Aorta (tissue), 5 donors: ENCODE data around the gene DLG1. TPM values are rescaled to one million over a fixed set of nuclear protein-coding genes. Genes with fewer than 3 reads are reported as not detected.

Source experiments
- ATAC-seq: fragments of 200-7000 bp; cut with Tn5 transposase; one replicate; pipeline ENCODE4 v1.9.1; 2022; ENCODE audit warnings: moderate library complexity; ENCODE audit not compliant: low FRiP score
- DNase-seq, 2 donors: peaks; one replicate each; pipeline ENCODE4 v3.0.0-alpha.2; 2020
- H3K27ac ChIP-seq, 2 donors: one replicate each; pipeline ENCODE4 v1.5.1; 2013; ENCODE audit warnings: low read length in 2 of 2, mild to moderate bottlenecking in 2 of 2, moderate library complexity in 2 of 2, control low read depth in 1 of 2, inconsistent platforms in 1 of 2, low read depth in 1 of 2
- H3K27me3 ChIP-seq, 2 donors: one replicate each; pipeline ENCODE4 v1.6.1; 2013; ENCODE audit warnings: control low read depth in 1 of 2, low read length in 1 of 2, mild to moderate bottlenecking in 1 of 2, moderate library complexity in 1 of 2; ENCODE audit not compliant: insufficient read depth in 2 of 2, control insufficient read depth in 1 of 2
- H3K36me3 ChIP-seq, 2 donors: one replicate each; pipeline ENCODE4 v1.6.1; 2013; ENCODE audit warnings: control low read depth in 1 of 2, low read length in 1 of 2, mild to moderate bottlenecking in 1 of 2; ENCODE audit not compliant: insufficient read depth in 2 of 2, control insufficient read depth in 1 of 2
- H3K4me1 ChIP-seq, 2 donors: one replicate each; pipeline ENCODE4 v1.6.1; 2013; ENCODE audit warnings: low read length in 2 of 2, control low read depth in 1 of 2, mild to moderate bottlenecking in 1 of 2, moderate library complexity in 1 of 2; ENCODE audit not compliant: insufficient read depth in 2 of 2, control insufficient read depth in 1 of 2
- H3K4me3 ChIP-seq, 2 donors: one replicate each; pipeline ENCODE4 v1.5.1; 2013; ENCODE audit warnings: low read length in 2 of 2, control low read depth in 1 of 2, mild to moderate bottlenecking in 1 of 2
- H3K9me3 ChIP-seq: one replicate; pipeline ENCODE4 v1.6.1; 2013; ENCODE audit warnings: mild to moderate bottlenecking, low read length; ENCODE audit not compliant: control insufficient read depth
- WGBS, 2 donors: extraction: QIAGEN DNeasy Blood & Tissue Kit; methylation state at CpG; one replicate each; pipeline ENCODE4 v1.1.7; 2013; 5-methylcytosine and 5-hydroxymethylcytosine counted together
- intact Hi-C, 2 donors: fragments of 100-400 bp; cut with DNase I; formaldehyde crosslinking; loops; one replicate each; pipeline versions ENCODE4 v1.14.2 to v1.15.0; 2022
- polyA plus RNA-seq, 2 donors: library from polyadenylated mRNA; stranded (reverse); fragments of 200-250 nt; gene quantifications; one replicate each; pipeline ENCODE4 v1.2.3, GENCODE V29; 2013
- total RNA-seq, 2 donors: library from RNA; stranded (reverse); fragmentation: NEBNext Ultra II Directional; extraction: Animal tissue kit (Norgen Biotek cat#: 25700); gene quantifications; one replicate each; pipeline ENCODE4 v1.2.1, GENCODE V29; 2021
- donor health status: healthy with polysubstance abuse.
- donor health status: Bipolar disorder and iron deficiency.
- donor health status: DM: no; HTN: no; CAD: no.
- donor health status: DM: no; HTN: no; CAD: no.
- donor health status: DM: yes; HTN: yes; CAD: no.

Gene DLG1
- total and polyA plus RNA-seq, 4 donors, result 21.2 to 100 (median 51.9) TPM

DNA sequence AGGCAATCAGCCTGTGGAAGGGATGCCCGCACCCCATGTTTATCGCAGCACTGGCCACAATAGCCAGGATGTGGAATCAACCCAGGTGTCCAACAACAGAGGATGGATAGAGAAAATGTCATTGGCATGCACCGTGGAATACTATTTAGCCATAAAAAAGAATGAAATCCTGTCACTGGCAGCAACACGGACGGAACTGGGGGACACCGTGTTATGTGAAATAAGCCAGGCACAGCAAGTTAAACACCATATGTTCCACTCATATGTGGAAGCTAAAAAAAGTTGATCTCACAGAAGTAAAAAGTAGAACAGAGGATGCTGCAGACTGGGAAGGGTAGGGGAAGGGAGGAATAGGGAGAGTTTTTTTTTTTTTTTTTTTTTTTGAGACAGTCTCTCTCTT, 284.4 kb downstream of the DLG1 start:
- H3K4me1 ChIP-seq, result no peaks in the 10 kb centered on the region
- ATAC-seq (no peak), DNase-seq (no peak)
- intact Hi-C loops, result no loop called here
- 95 to 96% methylated on average over 6 of the region's 6 CpGs for WGBS, 2 donors
- H3K27ac ChIP-seq, result no peak overlapping the region
- no peak overlapping the region for H3K4me3 ChIP-seq
- H3K27me3 ChIP-seq, result no peaks in the 10 kb centered on the region
- H3K36me3 ChIP-seq, result no peaks in the 10 kb centered on the region
- H3K9me3 ChIP-seq, result no peaks in the 10 kb centered on the region

DNA sequence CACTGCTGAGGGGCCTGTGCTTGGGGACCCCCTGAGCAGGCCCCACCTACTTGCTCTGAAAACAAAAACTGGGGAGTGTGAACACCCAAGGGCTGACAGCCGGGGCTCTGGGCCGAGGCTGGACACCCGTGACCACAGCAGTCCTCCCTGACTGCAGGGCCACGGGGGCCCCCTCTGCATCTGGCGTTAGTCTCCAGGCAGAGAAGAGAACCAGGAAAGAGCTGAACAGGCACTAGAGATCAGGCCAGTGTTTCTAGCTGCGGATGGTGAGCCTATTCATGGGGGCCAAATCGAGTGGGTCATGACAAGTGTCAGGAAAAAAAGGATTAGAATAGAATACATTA, 285.9 kb downstream of the DLG1 start:
- Histone ChIP-seq H3K9me3 (no peaks in the 10 kb centered on the region), H3K36me3 (no peaks in the 10 kb centered on the region), H3K4me1 (no peaks in the 10 kb centered on the region), H3K27ac (no peak overlapping the region), H3K27me3 (no peaks in the 10 kb centered on the region), H3K4me3 (no peak overlapping the region)
- WGBS, 2 donors, result 82 to 84% methylated on average over 7 of the region's 7 CpGs
- DNase-seq, result peak; percentile 24 to 48
- no peak for ATAC-seq
- intact Hi-C loops, result no loop called here

DNA sequence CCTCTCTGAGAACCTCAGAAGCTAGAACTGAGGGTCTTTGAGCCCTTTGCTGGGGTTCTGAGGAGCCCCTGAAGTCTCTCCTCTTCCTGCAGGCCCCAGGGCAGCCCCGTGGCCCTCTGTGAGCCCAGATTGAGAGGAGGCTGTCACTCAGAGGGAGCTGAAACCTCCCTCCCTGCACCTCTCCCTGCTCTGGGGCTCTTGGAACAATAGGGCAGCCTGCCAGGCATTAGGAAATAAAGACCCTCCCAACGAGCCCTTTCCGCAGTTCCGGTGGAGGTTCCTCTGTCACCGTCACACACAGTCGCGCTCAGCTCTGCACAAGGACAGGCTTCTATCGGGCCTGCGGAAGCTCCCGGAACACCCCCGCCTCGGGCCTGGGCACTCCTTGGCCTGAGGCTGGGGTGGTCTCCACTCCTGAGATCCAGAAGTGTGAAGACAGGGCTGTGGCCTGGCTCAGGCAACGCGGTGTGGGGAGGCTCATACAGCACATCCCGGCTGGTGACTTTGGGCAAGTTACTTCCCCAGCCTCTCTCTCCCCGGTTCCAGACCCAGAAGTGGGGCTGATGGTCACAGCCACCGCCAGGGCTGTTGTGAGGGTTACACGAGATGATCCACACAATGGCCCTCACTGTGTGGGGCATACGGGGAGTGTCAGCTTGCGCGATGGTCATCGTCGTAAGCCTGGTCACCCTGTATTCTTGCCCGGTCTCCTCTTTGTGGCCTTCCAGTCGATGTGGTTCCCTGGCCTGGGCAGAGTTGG, 286.5 kb downstream of the DLG1 start:
- ATAC-seq (no peak), DNase-seq (peak; percentile 30 to 58)
- H3K4me3 ChIP-seq, result no peak overlapping the region
- H3K4me1 ChIP-seq, result no peaks in the 10 kb centered on the region
- intact Hi-C loops, result no loop called here
- no peak overlapping the region for H3K27ac ChIP-seq
- H3K36me3 ChIP-seq, result no peaks in the 10 kb centered on the region
- 94 to 96% methylated on average over 25 of the region's 25 CpGs for WGBS, 2 donors
- no peaks in the 10 kb centered on the region for H3K9me3 ChIP-seq
- no peaks in the 10 kb centered on the region for H3K27me3 ChIP-seq

DNA sequence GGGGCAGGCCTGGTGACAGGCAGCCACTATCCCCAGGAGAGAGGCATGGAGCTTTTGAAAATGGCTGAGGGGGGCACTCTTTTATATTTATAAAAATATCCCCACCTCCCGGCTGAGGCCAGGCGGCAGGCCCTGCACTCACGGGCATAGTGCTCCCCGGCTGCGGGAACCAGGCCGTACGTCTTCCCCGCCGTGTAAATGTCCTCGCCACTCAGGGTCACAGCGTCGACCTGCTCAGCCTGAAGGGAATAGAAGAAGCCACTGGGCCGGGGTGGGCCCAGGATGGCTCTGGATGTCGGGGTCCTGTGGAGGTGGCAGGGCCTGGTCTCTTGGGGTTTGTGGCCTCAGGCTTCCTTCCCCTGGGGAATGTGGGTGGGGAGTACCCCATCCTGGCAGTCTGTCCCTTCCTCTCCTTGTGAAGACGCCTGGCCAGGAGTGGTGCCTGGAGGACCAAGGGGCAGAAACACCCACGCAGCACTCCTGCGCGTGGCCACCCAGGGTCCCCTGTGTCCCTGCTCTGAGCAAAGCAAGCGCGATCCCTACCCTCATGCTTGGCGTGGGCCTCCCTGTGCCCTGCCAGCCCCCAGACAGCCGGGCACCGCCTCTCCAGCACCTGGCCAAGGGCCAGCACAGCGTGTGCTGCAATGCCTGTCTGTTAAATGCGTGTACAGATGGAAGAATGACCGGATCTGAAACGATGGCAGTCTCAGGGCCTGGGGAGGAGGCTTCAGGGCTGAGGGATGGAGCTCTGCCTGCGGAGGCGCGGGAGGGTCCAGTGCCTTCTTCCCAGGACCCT, 287.7 kb downstream of the DLG1 start:
- H3K4me3 ChIP-seq, result no peak overlapping the region
- no peaks in the 10 kb centered on the region for H3K27me3 ChIP-seq
- WGBS, 2 donors, result 66% methylated on average over 30 of the region's 30 CpGs
- H3K9me3 ChIP-seq, result no peaks in the 10 kb centered on the region
- intact Hi-C loops, result no loop called here
- no peaks in the 10 kb centered on the region for H3K36me3 ChIP-seq
- no peak for ATAC-seq
- no peaks in the 10 kb centered on the region for H3K4me1 ChIP-seq
- peak; percentile 26 to 56 for DNase-seq
- no peak overlapping the region for H3K27ac ChIP-seq

DNA sequence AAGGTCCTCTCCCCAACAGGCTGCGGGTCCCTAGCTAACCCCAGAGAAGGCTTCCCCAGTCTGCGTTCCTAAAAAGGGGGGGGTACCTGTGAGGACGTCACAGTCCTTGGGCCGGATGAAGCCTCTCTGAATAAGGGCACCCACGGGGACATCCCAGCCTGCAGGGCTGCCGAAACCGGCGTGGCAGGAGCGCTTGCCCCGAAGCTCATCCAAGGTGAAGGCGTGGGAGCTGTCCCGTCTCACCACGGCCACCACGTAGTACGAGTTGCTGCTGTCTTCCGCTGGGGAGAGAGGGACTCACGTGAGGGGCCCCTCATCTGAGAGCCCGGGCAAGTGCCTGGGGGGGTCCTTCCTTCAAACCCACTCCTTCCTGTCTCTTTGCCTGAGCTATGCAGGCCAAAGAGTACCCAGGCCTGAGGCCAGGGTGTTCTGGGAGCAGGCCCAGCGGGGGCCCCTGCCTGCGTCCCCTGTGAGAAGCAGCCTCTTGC, 288.8 kb downstream of the DLG1 start:
- Histone ChIP-seq H3K4me3 (no peak overlapping the region), H3K9me3 (no peaks in the 10 kb centered on the region), H3K27ac (no peak overlapping the region), H3K4me1 (no peaks in the 10 kb centered on the region), H3K36me3 (no peaks in the 10 kb centered on the region), H3K27me3 (no peaks in the 10 kb centered on the region)
- ATAC-seq (no peak), DNase-seq (peak in 1 of 2 donors; percentile 24)
- 93 to 96% methylated on average over 20 of the region's 20 CpGs for WGBS, 2 donors
- intact Hi-C loops, result loop anchor here in 1 of 2 donors (10.0 kb wide), 1 partner anchor 175 kb away; no protein-coding TSS in a partner anchor

DNA sequence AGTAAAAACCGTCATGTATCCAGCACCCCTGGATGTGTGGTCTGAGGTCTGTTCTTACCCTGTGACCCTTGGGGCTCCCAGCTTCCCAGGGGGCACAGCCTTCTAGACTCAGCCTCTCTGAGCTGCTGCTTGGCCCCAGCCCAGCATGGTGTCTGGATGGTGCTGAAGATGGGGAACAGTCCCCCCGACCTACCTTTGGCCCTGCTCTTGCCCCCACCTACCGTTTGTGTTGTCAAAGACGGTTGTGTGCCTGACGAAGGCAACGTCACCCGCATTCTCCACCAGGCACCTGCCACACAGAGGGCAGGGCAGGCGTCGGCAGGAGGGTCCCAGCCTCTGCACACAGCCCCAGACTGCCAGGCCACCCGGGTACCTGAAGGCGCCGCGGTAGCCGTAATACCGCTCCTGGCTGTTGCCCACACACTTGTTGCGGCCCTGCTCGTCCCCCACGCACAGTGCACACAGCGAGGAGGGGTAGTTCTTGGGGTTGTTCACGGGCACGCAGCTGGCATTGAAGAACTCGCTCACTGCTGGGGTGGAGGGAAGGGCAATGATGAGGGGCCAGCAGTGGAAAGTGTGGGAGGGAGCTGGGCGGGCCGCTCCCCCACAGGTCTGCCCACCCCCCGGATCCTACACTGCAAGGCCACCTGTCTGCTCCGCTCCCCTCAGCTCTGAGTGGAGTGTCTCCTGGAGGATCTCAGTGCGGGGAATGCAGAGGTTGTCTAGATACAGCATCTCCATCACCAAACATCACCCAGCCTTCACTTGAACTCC, 289.8 kb downstream of the DLG1 start:
- intact Hi-C loops, result loop anchor here in 1 of 2 donors (10.0 kb wide), 1 partner anchor 176 kb away; no protein-coding TSS in a partner anchor
- ATAC-seq (no peak), DNase-seq (peak; percentile 29 to 62)
- 90 to 91% methylated on average over 27 of the region's 27 CpGs for WGBS, 2 donors
- no peak overlapping the region for H3K4me3 ChIP-seq
- no peaks in the 10 kb centered on the region for H3K27me3 ChIP-seq
- H3K9me3 ChIP-seq, result no peaks in the 10 kb centered on the region
- H3K4me1 ChIP-seq, result no peaks in the 10 kb centered on the region
- no peak overlapping the region for H3K27ac ChIP-seq
- no peaks in the 10 kb centered on the region for H3K36me3 ChIP-seq

DNA sequence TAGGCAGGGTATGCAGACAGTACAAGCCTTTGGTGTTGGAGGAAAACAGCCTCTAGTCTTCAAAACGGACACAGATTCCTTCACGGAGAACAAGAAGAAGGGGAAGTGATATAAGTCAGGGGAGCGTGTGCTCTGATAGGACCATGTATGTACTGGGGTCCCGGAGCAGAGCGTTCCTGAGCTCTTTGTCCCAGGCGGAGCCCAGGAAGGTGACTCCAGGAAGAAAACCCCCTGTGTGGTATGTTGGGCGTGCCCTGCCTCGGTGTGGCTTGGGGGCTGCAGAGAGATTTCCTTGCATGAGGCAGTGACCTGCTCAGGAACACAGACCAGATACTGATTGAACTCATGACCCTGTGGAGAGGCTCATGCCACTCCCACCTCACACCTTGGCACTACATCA, 290.5 kb downstream of the DLG1 start:
- Histone ChIP-seq H3K4me1 (no peaks in the 10 kb centered on the region), H3K4me3 (no peak overlapping the region), H3K9me3 (no peaks in the 10 kb centered on the region), H3K36me3 (no peaks in the 10 kb centered on the region), H3K27me3 (no peaks in the 10 kb centered on the region), H3K27ac (no peak overlapping the region)
- intact Hi-C loops, result loop anchor here in 1 of 2 donors (10.0 kb wide), 1 partner anchor 177 kb away; no protein-coding TSS in a partner anchor
- peak; percentile 12 to 69 for DNase-seq
- 82 to 84% methylated on average over 8 of the region's 8 CpGs for WGBS, 2 donors
- no peak for ATAC-seq

DNA sequence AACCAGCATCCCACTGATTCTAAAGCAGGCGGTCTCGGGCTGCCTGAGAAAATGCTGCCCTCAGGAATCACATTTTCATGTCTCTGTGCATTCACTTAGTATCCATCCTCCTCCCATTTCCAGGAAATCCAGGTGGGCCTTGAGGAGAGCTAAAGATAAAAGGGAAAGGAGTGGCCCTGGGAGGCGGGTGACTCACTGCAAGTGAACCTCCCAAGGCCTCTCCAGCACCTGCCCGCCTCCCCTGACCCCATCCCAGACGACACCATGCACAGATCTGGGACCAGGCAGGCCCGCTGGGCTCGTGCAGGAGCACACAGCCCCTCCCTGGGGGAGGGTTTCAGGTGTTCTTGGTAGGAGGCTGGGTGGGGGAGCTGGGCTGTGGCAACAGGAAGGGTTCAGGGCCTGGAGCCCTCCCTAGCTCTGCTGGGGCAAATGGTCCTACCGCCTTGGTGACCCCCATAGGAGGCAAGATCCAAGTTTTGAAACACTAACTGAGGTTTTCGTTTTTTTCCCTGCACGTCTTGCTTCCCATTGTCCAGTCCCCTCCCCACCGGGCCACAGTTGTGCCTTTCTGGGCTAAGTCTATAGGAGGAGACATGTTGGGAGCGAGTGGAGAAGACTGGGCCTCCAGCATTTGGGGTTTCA, 291.0 kb downstream of the DLG1 start:
- DNase-seq (peak; percentile 36 to 45), ATAC-seq (no peak)

More for the DNA sequence above, 291.0 kb downstream of the DLG1 start:
- WGBS, 2 donors, result 87 to 89% methylated on average over 12 of the region's 12 CpGs
- no peaks in the 10 kb centered on the region for H3K4me1 ChIP-seq
- intact Hi-C loops, result loop anchor here in 1 of 2 donors (10.0 kb wide), 1 partner anchor 177 kb away; no protein-coding TSS in a partner anchor
- H3K9me3 ChIP-seq, result no peaks in the 10 kb centered on the region
- H3K27ac ChIP-seq, result no peak overlapping the region
- H3K27me3 ChIP-seq, result no peaks in the 10 kb centered on the region
- H3K4me3 ChIP-seq, result no peak overlapping the region
- no peaks in the 10 kb centered on the region for H3K36me3 ChIP-seq
